Measurements from ENCODE around the gene KRTAP4-2.

- TF ChIP-seq CTCF (IDR thresholded peaks at IDR 0.05; ENCODE audit: insufficient read depth, low read length, poor library complexity, severe bottlenecking), result no peak
- no peak for TF ChIP-seq EZH2phosphoT487 (conservative IDR thresholded peaks at IDR 0.05; ENCODE audit: low read length)
Measured at GRCh38 chr17:41178843-41179616, 1.0 kb upstream of the KRTAP4-2 start.
